Transverse colon (tissue), 4 donors: Measurements from ENCODE around the gene HK1. TPM values are rescaled to one million over a fixed set of nuclear protein-coding genes. Genes with fewer than 3 reads are reported as not detected.

Experiments
- DNase-seq: peaks from one replicate; pipeline ENCODE4 v3.0.0-alpha.2; 2019
- H3K27ac ChIP-seq, 4 donors: fragments of 200-600 bp; sonication (generic); 2 replicates each; pipeline ENCODE4 v1.5.1; 2016 to 2018; ENCODE audit warnings: inconsistent platforms in 4 of 4
- H3K27me3 ChIP-seq: fragments of 200-600 bp; sonication (generic); 2 replicates; pipeline ENCODE4 v1.5.1; 2017; ENCODE audit warnings: inconsistent platforms
- H3K36me3 ChIP-seq, 4 donors: fragments of 200-600 bp; sonication (generic); 2 replicates each; pipeline ENCODE4 v1.5.1; 2017 to 2019; ENCODE audit warnings: inconsistent platforms in 4 of 4
- H3K4me1 ChIP-seq, 4 donors: fragments of 200-600 bp; sonication (generic); 2 replicates each; pipeline ENCODE4 v1.5.1; 2017 to 2020; ENCODE audit warnings: inconsistent platforms in 4 of 4
- H3K4me3 ChIP-seq, 4 donors: fragments of 200-600 bp; sonication (generic); 1 replicate in 1 of 4; 2 replicates in 3 of 4; pipeline versions ENCODE4 v1.5.1 to v1.6.1; 2017 to 2019; ENCODE audit warnings: inconsistent platforms in 4 of 4
- H3K9me3 ChIP-seq, 2 donors: fragments of 200-600 bp; sonication (generic); 2 replicates each; pipeline ENCODE4 v1.5.1; 2017 to 2019; ENCODE audit warnings: inconsistent platforms in 2 of 2
- EP300 ChIP-seq: sonication (generic); formaldehyde crosslinking; IDR thresholded peaks from one replicate; pipeline ENCODE4 v1.6.1; 2017; ENCODE audit warnings: antibody characterized with exemption, low read depth
- POLR2A ChIP-seq: fragments of 450-650 bp; IDR thresholded peaks from one replicate; pipeline ENCODE4 v1.6.1; 2016; ENCODE audit warnings: antibody characterized with exemption, mild to moderate bottlenecking, moderate library complexity
- POLR2AphosphoS5 ChIP-seq, 3 donors: sonication (generic); formaldehyde crosslinking; IDR thresholded peaks; one replicate each; pipeline ENCODE4 v1.6.1; 2016; ENCODE audit warnings: antibody characterized with exemption in 3 of 3
- WGBS, 2 donors: methylation state at CpG; one replicate each; pipeline ENCODE4 v1.1.5; 2018; ENCODE audit warnings: low coverage in 1 of 2; 5-methylcytosine and 5-hydroxymethylcytosine counted together
- in situ Hi-C, 4 donors: fragments of 200-750 bp; cut with MboI; loops; one replicate each; pipeline versions ENCODE4 v1.15.0 to v1.15.1; 2017; ENCODE audit warnings: low sequenced_read_pairs in 3 of 4, low pct_ligation_motif_present in 1 of 4, low pct_unique_long_range_greater_than_20kb in 1 of 4
- intact Hi-C: fragments of 100-400 bp; cut with DNase I; formaldehyde crosslinking; loops from one replicate; pipeline ENCODE4 v1.15.1; 2023; ENCODE audit warnings: low total_unique reads
- total RNA-seq, 4 donors: library from RNA; depleted of rRNA; stranded (reverse); fragments of >200 nt; gene quantifications; one replicate each; pipeline ENCODE4 v1.1.0, GENCODE V29; 2016
- TF ChIP-seq, protein P1 (sequence below), 5 experiments: fragments of 200-600 bp in 3 of 5; fragments of 450-650 bp in 2 of 5; sonication (generic) in 3 of 5; IDR thresholded peaks; 1 replicate in 2 of 5; 2 replicates in 3 of 5; pipeline ENCODE4 v1.5.1; 2016 to 2017; ENCODE audit warnings: antibody characterized with exemption in 5 of 5, inconsistent platforms in 3 of 5, mild to moderate bottlenecking in 2 of 5, moderate library complexity in 1 of 5

Gene HK1
- total RNA-seq, 4 donors from 2014 or later, result 27.3 to 69.9 (median 54.0) TPM

DNA sequence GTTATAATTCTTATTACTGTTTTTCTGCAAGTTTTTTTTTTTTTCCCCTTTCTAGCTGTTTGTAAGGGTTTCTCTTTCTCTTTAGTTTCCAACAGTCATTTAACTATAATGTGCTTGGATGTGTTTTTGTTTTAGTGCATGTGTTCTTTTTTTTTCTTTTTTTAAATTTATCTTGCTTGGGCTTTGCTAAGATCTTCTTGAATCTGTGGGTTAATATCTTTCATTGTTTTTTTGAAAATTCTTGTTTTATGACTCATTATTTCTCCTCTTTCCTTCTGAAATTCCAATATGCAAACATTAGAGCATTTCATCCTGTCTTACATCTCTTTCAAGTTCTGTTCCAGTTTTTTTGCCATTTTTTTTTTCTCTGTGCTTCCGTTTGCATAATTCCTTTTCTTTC, 5.7 kb upstream of the HK1 start:
- TF ChIP-seq, protein P1, sequence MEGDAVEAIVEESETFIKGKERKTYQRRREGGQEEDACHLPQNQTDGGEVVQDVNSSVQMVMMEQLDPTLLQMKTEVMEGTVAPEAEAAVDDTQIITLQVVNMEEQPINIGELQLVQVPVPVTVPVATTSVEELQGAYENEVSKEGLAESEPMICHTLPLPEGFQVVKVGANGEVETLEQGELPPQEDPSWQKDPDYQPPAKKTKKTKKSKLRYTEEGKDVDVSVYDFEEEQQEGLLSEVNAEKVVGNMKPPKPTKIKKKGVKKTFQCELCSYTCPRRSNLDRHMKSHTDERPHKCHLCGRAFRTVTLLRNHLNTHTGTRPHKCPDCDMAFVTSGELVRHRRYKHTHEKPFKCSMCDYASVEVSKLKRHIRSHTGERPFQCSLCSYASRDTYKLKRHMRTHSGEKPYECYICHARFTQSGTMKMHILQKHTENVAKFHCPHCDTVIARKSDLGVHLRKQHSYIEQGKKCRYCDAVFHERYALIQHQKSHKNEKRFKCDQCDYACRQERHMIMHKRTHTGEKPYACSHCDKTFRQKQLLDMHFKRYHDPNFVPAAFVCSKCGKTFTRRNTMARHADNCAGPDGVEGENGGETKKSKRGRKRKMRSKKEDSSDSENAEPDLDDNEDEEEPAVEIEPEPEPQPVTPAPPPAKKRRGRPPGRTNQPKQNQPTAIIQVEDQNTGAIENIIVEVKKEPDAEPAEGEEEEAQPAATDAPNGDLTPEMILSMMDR (IDR thresholded peaks at IDR 0.05), result no peak
- TF ChIP-seq EP300, result no peak
- Histone ChIP-seq H3K9me3 (no peaks in the 10 kb centered on the region), H3K4me3 (no peak overlapping the region), H3K27ac (no peak overlapping the region), H3K36me3 (no peaks in the 10 kb centered on the region), H3K27me3 (no peaks in the 10 kb centered on the region), H3K4me1 (no peaks in the 10 kb centered on the region)
- in situ Hi-C loops (loop anchor here in 3 of 4 donors (25.0 kb wide), 2 partner anchors 240 to 365 kb away; partner anchors contain the start of gene FAM241B (in 1 of the 3)), intact Hi-C loops (no loop called here)
- 78 to 88% methylated on average over 1 of the region's 1 CpG for WGBS, 2 donors
- DNase-seq, result no peak

DNA sequence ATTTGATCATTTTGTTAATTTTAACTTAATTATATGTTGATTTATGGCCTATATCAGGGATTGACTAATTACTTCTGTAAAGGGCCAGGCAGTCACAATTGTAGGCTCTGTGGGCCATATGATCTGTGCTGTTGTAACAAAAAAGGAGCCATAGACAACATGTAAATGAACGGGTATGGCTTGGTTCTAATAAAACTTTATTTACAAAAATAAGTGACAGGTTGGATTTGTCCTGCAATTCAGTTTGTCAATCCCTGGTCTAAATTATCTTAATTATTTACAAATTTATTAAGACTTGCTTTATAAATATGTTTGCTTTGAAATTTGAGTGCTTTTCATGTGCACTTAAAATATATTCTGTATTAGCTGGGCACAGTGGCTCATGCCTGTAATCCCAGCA, 2.9 kb upstream of the HK1 start:
- intact Hi-C loops (no loop called here), in situ Hi-C loops (no loop called here)
- Histone ChIP-seq H3K36me3 (no peaks in the 10 kb centered on the region), H3K4me1 (no peaks in the 10 kb centered on the region), H3K27ac (no peak overlapping the region), H3K4me3 (no peak overlapping the region), H3K27me3 (no peaks in the 10 kb centered on the region), H3K9me3 (no peaks in the 10 kb centered on the region)
- no peak for TF ChIP-seq POLR2AphosphoS5 (IDR thresholded peaks at IDR 0.05)
- no peak for TF ChIP-seq EP300
- TF ChIP-seq, protein P1 (IDR thresholded peaks at IDR 0.05), result no peak
- TF ChIP-seq POLR2A, result no peak
- no peak for DNase-seq
- 84 to 93% methylated on average over 1 of the region's 1 CpG for WGBS, 2 donors

DNA sequence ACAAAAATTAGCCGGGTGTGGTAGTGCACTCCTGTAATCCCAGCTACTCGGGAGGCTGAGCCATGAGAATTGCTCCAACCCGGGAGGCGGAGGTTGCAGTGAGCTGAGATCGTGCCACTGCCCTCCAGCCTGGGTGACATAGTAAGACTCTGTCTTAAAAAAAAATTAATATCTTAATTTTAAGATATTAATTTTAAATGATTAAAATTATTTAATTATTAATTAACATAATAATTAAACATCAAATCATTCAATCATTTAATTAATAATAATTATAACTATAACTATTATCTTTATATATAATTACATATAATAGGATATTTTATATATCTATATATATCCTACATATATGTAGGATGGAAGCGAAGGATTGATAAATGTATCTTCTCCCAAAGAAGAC, 1.8 kb upstream of the HK1 start:
- H3K27me3 ChIP-seq, result no peaks in the 10 kb centered on the region
- in situ Hi-C loops, result no loop called here
- no peak for TF ChIP-seq POLR2AphosphoS5 (IDR thresholded peaks at IDR 0.05)
- TF ChIP-seq POLR2A, result no peak
- TF ChIP-seq, protein P1 (IDR thresholded peaks at IDR 0.05), result no peak
- no peak for TF ChIP-seq EP300
- no peak overlapping the region for H3K4me3 ChIP-seq
- no peaks in the 10 kb centered on the region for H3K9me3 ChIP-seq
- no peaks in the 10 kb centered on the region for H3K4me1 ChIP-seq
- H3K36me3 ChIP-seq, result no peaks in the 10 kb centered on the region
- DNase-seq, result no peak
- no peak overlapping the region for H3K27ac ChIP-seq
- WGBS, 2 donors, result 82 to 94% methylated on average over 6 of the region's 6 CpGs
- intact Hi-C loops, result no loop called here

DNA sequence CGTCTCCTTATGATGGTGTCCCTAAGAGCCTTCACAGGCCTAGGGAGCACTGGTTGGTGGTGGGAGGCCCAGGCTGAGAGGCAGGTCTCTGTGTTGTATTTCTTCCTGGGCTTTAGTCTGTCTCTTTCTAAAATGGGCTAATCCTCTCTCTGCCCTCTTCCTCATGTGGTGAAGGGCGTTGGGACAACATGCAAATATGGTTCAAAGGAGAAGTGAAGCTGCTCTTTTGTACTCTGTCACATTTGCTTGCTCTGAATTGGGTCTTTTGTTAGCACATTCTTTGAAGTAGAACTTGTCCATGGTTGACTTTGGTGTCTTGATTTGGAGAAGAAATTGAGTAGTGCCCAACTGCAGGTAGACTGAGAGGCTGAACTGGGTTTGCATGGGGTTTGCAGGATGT, 814 bp downstream of the HK1 start:
- Histone ChIP-seq H3K27me3 (no peaks in the 10 kb centered on the region), H3K4me1 (no peaks in the 10 kb centered on the region), H3K27ac (no peak overlapping the region), H3K4me3 (no peak overlapping the region), H3K36me3 (no peaks in the 10 kb centered on the region), H3K9me3 (no peaks in the 10 kb centered on the region)
- TF ChIP-seq POLR2A, result no peak
- TF ChIP-seq, protein P1 (IDR thresholded peaks at IDR 0.05), result no peak
- TF ChIP-seq POLR2AphosphoS5 (IDR thresholded peaks at IDR 0.05), result no peak
- no peak for TF ChIP-seq EP300
- in situ Hi-C loops (no loop called here), intact Hi-C loops (no loop called here)
- 71% methylated on average over 2 of the region's 2 CpGs; no CpG with 5 or more reads in 1 of the 2 donors for WGBS, 2 donors
- DNase-seq, result no peak
